HG03575 (cell line): ENCODE measurements around the gene BCAT1.
A peak's percentile ranks its signal among the peaks of the same experiment; 100 is the strongest.

ENCODE experiments used
- ATAC-seq: cut with Tn5 transposase; IDR thresholded peaks from one replicate; pipeline ENCODE4 v1.9.1; 2021; ENCODE audit not compliant: unreplicated experiment, insufficient number of reproducible peaks, low FRiP score; ENCODE audit errors: extremely low read depth

Gene BCAT1, protein sequence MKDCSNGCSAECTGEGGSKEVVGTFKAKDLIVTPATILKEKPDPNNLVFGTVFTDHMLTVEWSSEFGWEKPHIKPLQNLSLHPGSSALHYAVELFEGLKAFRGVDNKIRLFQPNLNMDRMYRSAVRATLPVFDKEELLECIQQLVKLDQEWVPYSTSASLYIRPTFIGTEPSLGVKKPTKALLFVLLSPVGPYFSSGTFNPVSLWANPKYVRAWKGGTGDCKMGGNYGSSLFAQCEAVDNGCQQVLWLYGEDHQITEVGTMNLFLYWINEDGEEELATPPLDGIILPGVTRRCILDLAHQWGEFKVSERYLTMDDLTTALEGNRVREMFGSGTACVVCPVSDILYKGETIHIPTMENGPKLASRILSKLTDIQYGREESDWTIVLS

GRCh38 chr12:24948757-24949722 lies at the start of gene BCAT1:
Gene BCAT1 (minus strand): TSS chr12:24949101. CDS start chr12:24948932, 169 bp downstream.
- ATAC-seq = no peak

DNA sequence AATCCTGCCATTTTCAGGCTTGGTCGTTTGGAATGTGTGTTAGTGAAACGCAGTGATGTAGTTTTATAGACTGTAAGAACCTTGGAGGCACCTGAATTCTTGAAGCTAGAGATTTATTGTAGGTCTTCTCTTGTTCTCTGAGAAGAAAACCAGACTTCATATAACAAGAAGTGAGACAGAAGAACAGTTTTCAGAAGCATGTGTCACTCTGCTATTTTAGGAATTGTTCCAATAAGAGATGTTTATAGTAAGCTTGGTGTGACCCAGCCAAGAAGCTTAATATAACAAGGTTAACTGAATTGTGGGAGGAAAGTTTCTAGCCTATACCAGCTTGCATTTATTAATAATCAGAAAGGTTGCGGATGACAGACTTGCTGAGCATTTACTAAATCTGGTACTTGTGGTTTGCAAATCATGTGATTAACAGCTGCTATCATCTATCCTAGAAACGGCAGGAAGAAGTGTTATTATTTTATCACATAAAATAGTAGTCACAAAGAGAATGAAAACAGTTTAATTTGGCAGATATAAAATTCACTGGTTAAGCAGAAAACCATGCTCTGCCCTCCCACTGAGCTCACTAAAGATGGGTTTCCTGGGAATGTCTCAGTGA lies 49.2 kb upstream of the BCAT1 start:
- peak; percentile 65 for ATAC-seq

DNA sequence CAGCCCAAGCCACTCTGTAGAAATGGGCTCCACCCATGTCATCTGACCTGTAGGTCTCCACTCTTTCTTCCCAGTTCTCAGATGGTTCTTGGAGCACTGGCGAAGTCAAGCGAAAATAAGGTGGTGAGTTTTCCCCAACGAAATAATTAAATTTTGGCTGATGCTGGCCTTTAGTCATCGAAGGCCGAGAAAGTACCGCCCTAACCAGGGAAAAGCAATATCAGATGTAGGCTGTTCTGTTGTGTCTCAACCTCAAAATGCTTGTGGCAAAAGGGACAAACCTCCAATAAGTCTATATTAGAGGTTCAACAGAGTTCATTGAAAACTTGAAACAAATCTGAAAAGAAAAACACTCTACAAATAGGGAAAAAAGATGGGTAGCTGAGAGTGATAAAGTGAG lies 48.6 kb upstream of the BCAT1 start:
- ATAC-seq = no peak

DNA sequence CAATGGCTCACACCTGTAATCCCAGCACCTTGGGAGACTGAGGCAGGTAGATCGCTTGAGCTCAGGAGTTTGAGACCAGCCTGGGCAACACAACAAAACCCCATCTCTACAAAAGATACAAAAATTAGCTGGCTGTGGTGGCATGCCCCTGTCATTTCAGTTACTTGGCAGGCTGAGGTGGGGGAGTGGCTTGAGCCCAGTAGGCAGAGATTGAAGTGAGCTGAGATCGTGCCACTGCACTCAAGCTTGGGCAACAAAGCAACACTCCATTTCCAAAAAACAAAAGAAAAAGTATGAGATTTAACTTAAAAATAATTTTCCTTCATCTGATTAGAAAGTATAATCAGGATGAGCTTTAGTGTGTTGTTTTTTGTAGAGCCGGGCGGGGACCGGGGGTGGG lies 47.9 kb upstream of the BCAT1 start:
- ATAC-seq = no peak

- no peak for ATAC-seq
Observed at GRCh38 chr12:24996102-24996797, 47.3 kb upstream of the BCAT1 start.

DNA sequence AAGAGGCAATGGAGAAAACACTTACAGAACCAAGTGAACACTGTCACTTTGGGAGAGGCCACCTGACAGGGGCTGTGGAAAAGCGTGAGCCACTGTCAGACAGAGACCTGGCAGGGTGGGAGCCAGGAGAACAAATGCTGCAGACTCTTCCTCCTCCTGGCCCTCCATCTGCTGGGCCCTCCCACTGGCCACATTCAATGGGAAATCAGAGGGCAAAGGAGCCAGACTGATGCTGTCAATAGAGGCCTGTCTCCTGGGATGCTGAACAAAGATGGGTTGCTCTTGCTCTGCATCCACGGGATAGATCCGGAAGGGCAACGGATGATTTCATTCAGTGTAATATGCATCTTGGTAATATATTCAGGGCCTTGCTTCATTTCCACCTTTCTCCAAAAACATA lies 44.9 kb upstream of the BCAT1 start:
- no peak for ATAC-seq

- no peak for ATAC-seq
Observed at GRCh38 chr12:24991209-24992049, 42.5 kb upstream of the BCAT1 start.

DNA sequence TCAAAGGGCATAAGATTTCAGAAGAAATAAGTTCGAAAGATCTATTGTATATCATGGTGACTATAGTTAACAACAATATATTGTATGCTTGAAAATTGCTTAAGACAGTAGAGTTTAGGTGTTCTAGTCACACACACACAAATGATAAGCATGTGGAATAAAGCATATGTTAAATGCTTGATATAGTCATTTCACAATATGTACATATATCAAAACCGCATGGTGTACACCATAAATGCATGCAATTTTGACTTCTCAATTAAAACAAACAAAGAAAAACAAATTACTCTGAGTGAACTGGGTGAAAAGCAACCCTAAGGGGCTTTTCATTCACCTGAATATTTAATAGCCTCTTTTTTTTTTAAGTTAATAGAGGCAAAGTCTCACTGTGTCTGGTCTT lies 40.3 kb upstream of the BCAT1 start:
- ATAC-seq = no peak

DNA sequence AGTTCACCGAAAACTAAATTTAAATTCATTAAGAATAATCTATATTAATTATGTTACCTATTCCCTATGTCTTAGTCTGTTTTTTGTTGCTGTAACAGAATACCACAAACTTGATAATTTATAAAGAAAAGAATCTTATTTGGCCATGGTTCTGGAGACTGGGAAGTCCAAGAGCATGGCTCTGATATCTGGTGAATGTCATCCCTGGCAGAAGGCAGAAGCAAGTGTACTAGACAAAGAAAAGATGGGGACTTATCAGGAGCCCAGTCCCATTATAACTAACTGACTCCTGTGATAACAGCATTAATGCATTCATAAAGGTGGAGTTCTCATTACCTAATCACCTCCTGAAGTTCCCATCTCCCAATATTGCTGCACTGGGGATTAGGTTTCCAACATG lies 33.3 kb upstream of the BCAT1 start:
- ATAC-seq = no peak

DNA sequence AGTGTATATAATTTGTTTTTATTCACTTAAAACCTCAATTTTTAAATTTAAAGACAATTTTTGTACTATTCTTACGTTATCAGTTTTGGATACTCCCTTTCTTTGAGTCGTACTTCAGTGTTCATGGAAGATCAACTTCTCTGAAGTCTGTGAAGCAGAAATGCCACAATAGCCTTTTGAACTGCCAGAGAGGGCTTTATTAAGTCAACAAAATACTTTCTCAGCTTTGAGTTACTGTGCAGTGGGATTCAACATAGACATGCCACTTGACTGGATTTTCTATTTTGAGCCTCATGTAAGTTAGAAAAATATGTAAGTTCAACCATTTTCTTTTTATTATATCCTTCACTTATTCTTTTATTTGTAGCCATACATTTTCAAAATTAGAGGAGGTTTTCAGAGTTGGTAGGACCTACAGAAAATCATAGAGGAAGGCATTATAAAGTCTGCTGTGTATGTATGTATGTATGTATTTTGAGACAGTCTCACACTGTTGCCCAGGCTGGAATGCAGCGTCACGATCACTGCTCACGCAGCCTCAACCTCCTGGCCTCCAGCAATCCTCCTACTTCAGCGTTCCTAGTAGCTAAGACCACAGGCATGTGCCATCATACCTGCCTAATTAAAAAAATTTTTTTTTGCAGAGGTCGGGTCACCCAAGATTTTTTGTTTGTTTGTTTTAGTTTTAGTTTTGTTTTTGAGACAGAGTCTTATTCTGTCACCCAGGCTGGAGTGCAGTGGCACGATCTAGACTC lies 31.3 kb upstream of the BCAT1 start:
- no peak for ATAC-seq

- no peak for ATAC-seq
Observed at GRCh38 chr12:24979329-24979728, 30.4 kb upstream of the BCAT1 start.

GRCh38 chr12:24977711-24978110 lies 28.8 kb upstream of the BCAT1 start:
- no peak for ATAC-seq

DNA sequence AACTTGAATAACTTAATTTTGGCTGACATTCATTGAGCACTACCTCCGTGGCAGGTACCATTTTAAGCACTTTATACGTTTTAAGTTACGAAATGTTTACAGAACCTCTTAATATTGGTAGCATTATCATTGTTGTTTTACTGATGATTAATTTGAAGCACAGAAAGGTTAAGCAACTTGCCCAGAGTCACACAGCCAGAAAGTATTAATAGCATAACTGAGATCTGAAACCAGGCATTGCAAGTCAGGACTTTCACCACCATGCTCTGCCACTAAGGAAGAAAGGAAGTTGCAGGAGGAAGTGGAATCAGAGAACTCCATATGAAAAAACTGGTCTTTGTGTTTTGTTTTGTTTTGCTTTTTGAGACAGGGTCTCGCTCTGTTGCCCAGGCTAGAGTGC lies 28.2 kb upstream of the BCAT1 start:
- no peak for ATAC-seq

DNA sequence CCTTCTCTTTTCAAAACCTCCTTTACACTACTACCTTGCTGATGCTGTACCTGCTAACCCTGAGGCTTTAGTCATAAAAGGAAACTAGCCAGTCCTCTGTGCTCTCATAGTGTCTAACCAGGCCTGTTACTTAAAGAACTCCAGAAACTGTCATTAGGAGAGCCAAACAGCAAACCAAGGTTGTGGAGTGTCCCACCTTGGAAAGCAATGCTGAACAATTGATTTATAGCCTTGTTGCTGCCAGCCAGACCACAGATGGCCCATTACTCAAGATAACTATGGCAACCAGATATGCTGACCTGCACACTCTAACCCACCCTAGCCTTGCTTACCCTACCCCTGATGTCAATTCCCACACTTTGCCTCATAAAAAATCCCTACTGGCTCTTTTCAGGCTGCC lies 26.5 kb upstream of the BCAT1 start:
- no peak for ATAC-seq

GRCh38 chr12:24974216-24974615 lies 25.3 kb upstream of the BCAT1 start:
- no peak for ATAC-seq

DNA sequence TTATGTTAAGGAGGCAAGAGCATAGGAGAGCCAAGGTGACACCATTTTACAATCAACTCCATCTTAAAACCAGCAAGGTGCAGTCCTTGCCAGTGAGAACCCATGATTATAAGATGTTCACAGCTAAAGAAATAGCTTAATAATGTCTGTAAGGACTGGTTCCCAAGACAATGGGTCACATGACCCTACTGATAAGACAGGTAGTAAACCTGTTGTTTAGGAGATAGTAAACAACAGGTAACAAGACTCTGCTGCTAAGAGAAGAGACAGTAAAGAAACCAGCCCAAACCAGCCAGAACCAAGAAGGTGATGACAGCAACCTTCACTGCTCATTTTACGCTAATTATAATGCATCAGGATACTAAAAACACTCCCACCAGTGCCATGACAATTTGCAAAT lies 23.2 kb upstream of the BCAT1 start:
- ATAC-seq = no peak

GRCh38 chr12:24970177-24970576 lies 21.3 kb upstream of the BCAT1 start:
- ATAC-seq = no peak
